ENCODE data around the gene ACYP2.
"Not testable (repeated sequence)": the region's sequence is repeated elsewhere in the genome, so short reads cannot be mapped to it uniquely, and the experiment has no call there.

Gene ACYP2

GRCh38 chr2:54279385-54279784 lies 164.0 kb downstream of the ACYP2 start:
- no peak for DNase-seq

- DNase-seq = no peak
Measured at GRCh38 chr2:54284826-54285225, 169.4 kb downstream of the ACYP2 start.

GRCh38 chr2:54285451-54285850 lies 170.0 kb downstream of the ACYP2 start:
- DNase-seq = no peak

- DNase-seq = no peak
Measured at GRCh38 chr2:54287532-54287931, 172.1 kb downstream of the ACYP2 start.

GRCh38 chr2:54289917-54290316 lies 174.5 kb downstream of the ACYP2 start:
- DNase-seq = no peak

- DNase-seq = no peak
Measured at GRCh38 chr2:54290356-54291025, 175.1 kb downstream of the ACYP2 start.

- DNase-seq = not testable (repeated sequence)
Measured at GRCh38 chr2:54294665-54295064, 179.2 kb downstream of the ACYP2 start.

- DNase-seq = no peak
Measured at GRCh38 chr2:54295911-54296310, 180.5 kb downstream of the ACYP2 start.

GRCh38 chr2:54298514-54298913 lies 183.1 kb downstream of the ACYP2 start:
- DNase-seq = no peak

GRCh38 chr2:54303631-54304030 lies 188.2 kb downstream of the ACYP2 start:
- DNase-seq = no peak

- DNase-seq = no peak
Measured at GRCh38 chr2:54306556-54306955, 191.1 kb downstream of the ACYP2 start.

GRCh38 chr2:54308186-54308585 lies 192.8 kb downstream of the ACYP2 start:
- DNase-seq = no peak

GRCh38 chr2:54308782-54309181 lies 193.4 kb downstream of the ACYP2 start:
- DNase-seq = no peak

GRCh38 chr2:54310311-54310710 lies 194.9 kb downstream of the ACYP2 start:
- DNase-seq = no peak

- no peak for DNase-seq
Measured at GRCh38 chr2:54310961-54311360, 195.5 kb downstream of the ACYP2 start.

- DNase-seq = no peak
Measured at GRCh38 chr2:54313147-54313546, 197.7 kb downstream of the ACYP2 start.

- no peak for DNase-seq
Measured at GRCh38 chr2:54317973-54318372, 202.6 kb downstream of the ACYP2 start.

GRCh38 chr2:54318821-54319220 lies 203.4 kb downstream of the ACYP2 start:
- no peak for DNase-seq

GRCh38 chr2:54321047-54321446 lies 205.6 kb downstream of the ACYP2 start:
- no peak for DNase-seq

- DNase-seq = not testable (repeated sequence)
Measured at GRCh38 chr2:54324517-54324916, 209.1 kb downstream of the ACYP2 start.

- DNase-seq = no peak
Measured at GRCh38 chr2:54325148-54325547, 209.7 kb downstream of the ACYP2 start.

- DNase-seq = no peak
Measured at GRCh38 chr2:54329482-54330161, 214.2 kb downstream of the ACYP2 start.

GRCh38 chr2:54330162-54330925 lies 214.9 kb downstream of the ACYP2 start:
- peak; percentile 90 to 95 for DNase-seq

All from hippocampal formation (tissue), 2 donors.